ENCODE results near the gene NCOA6.

The NCOA6 gene

GRCh38 chr20:34704177-34705007, 121.1 kb downstream of the NCOA6 start, which contains the start of gene TP53INP2:
TSS of gene TP53INP2 (plus strand) at chr20:34704344. CDS start at chr20:34708740, 4,396 bp downstream.
- no peak for TF ChIP-seq ZNF274 (IDR thresholded peaks at IDR 0.05; ENCODE audit: low read depth, low read length)
- peak within 1 kb of the TSS; percentile 80 for H3K4me3 ChIP-seq (ENCODE audit: low read length)

GRCh38 chr20:34703424-34704176, 121.9 kb downstream of the NCOA6 start:
- H3K4me3 ChIP-seq (ENCODE audit: low read length) = peak overlapping the region; percentile 80
- no peak for TF ChIP-seq ZNF274 (IDR thresholded peaks at IDR 0.05; ENCODE audit: low read depth, low read length)

- H3K4me3 ChIP-seq (ENCODE audit: low read length) = no peak overlapping the region
- TF ChIP-seq ZNF274 (IDR thresholded peaks at IDR 0.05; ENCODE audit: low read depth, low read length) = no peak
Measured at GRCh38 chr20:34703061-34703423, 122.4 kb downstream of the NCOA6 start.

- H3K4me3 ChIP-seq (ENCODE audit: low read length) = no peak overlapping the region
- no peak for TF ChIP-seq ZNF274 (IDR thresholded peaks at IDR 0.05; ENCODE audit: low read depth, low read length)
Measured at GRCh38 chr20:34701405-34702085, 123.9 kb downstream of the NCOA6 start.

GRCh38 chr20:34693414-34693813, 132.0 kb downstream of the NCOA6 start:
- no peak for TF ChIP-seq ZNF274 (IDR thresholded peaks at IDR 0.05; ENCODE audit: low read depth, low read length)
- no peak overlapping the region for H3K4me3 ChIP-seq (ENCODE audit: low read length)

GRCh38 chr20:34691838-34692237, 133.6 kb downstream of the NCOA6 start:
- H3K4me3 ChIP-seq (ENCODE audit: low read length) = no peak overlapping the region
- no peak for TF ChIP-seq ZNF274 (IDR thresholded peaks at IDR 0.05; ENCODE audit: low read depth, low read length)

GRCh38 chr20:34689486-34689885, 136.0 kb downstream of the NCOA6 start:
- H3K4me3 ChIP-seq (ENCODE audit: low read length) = no peak overlapping the region
- TF ChIP-seq ZNF274 (IDR thresholded peaks at IDR 0.05; ENCODE audit: low read depth, low read length) = no peak

GRCh38 chr20:34683667-34684066, 141.8 kb downstream of the NCOA6 start:
- no peak for TF ChIP-seq ZNF274 (IDR thresholded peaks at IDR 0.05; ENCODE audit: low read depth, low read length)
- H3K4me3 ChIP-seq (ENCODE audit: low read length) = no peak overlapping the region

GRCh38 chr20:34680586-34681175, 144.8 kb downstream of the NCOA6 start:
- H3K4me3 ChIP-seq (ENCODE audit: low read length) = no peak overlapping the region
- no peak for TF ChIP-seq ZNF274 (IDR thresholded peaks at IDR 0.05; ENCODE audit: low read depth, low read length)

- peak within 1 kb of the TSS; percentile 94 for H3K4me3 ChIP-seq (ENCODE audit: low read length)
- TF ChIP-seq ZNF274 (IDR thresholded peaks at IDR 0.05; ENCODE audit: low read depth, low read length) = no peak
Measured at GRCh38 chr20:34676642-34677373, 148.6 kb downstream of the NCOA6 start, which contains the start of gene PIGU. TSS of gene PIGU (minus strand) at chr20:34677092. CDS start at chr20:34677085, 7 bp downstream.

- peak overlapping the region; percentile 94 for H3K4me3 ChIP-seq (ENCODE audit: low read length)
- no peak for TF ChIP-seq ZNF274 (IDR thresholded peaks at IDR 0.05; ENCODE audit: low read depth, low read length)
Measured at GRCh38 chr20:34675993-34676641, 149.3 kb downstream of the NCOA6 start.

GRCh38 chr20:34675561-34675960, 149.9 kb downstream of the NCOA6 start:
- no peak for TF ChIP-seq ZNF274 (IDR thresholded peaks at IDR 0.05; ENCODE audit: low read depth, low read length)
- H3K4me3 ChIP-seq (ENCODE audit: low read length) = no peak overlapping the region; the same call in 1 of the 2 replicates

- H3K4me3 ChIP-seq (ENCODE audit: low read length) = no peak overlapping the region
- no peak for TF ChIP-seq ZNF274 (IDR thresholded peaks at IDR 0.05; ENCODE audit: low read depth, low read length)
Measured at GRCh38 chr20:34673412-34673811, 152.0 kb downstream of the NCOA6 start.
